HG02798 (cell line): ENCODE data around the gene MBOAT7.
A peak's percentile ranks its signal among the peaks of the same experiment; 100 is the strongest.
"Not testable (repeated sequence)": the region's sequence is repeated elsewhere in the genome, so short reads cannot be mapped to it uniquely, and the experiment has no call there.

Experiments used
- ATAC-seq: cut with Tn5 transposase; IDR thresholded peaks from one replicate; pipeline ENCODE4 v1.9.1; 2021; ENCODE audit warnings: mild to moderate bottlenecking; ENCODE audit not compliant: unreplicated experiment, poor library complexity

MBOAT7 gene

GRCh38 chr19:54190503-54191010 is 1.2 kb upstream of the MBOAT7 start:
- ATAC-seq: peak; percentile 54

- ATAC-seq: peak; percentile 54
Measured at GRCh38 chr19:54189735-54190502, 539 bp upstream of the MBOAT7 start.

GRCh38 chr19:54188215-54188871 is 1.0 kb downstream of the MBOAT7 start:
- no peak for ATAC-seq

GRCh38 chr19:54186934-54187381 is 2.4 kb downstream of the MBOAT7 start:
- no peak for ATAC-seq

GRCh38 chr19:54186351-54186750 is 3.0 kb downstream of the MBOAT7 start:
- ATAC-seq: no peak

DNA sequence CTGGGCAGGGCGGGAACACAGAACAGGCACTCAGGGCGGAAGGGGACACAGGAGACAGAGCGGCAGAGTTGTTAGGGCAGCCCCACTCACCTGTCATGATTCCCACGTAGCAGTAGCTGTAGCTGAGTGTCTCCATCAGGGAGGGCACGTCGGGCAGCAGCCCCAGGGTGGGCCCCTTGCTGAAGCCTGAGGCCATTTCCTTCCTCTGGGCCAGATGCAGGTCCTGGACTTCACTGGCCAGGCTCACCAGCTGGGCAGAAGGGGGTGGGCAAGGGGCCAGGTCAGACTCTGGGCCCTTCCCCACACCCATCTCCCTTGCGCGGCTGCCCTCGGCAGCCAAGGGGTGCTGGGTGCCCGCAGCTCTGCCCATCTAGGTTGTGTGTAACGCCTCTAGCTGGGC is 5.9 kb downstream of the MBOAT7 start:
- ATAC-seq: no peak

DNA sequence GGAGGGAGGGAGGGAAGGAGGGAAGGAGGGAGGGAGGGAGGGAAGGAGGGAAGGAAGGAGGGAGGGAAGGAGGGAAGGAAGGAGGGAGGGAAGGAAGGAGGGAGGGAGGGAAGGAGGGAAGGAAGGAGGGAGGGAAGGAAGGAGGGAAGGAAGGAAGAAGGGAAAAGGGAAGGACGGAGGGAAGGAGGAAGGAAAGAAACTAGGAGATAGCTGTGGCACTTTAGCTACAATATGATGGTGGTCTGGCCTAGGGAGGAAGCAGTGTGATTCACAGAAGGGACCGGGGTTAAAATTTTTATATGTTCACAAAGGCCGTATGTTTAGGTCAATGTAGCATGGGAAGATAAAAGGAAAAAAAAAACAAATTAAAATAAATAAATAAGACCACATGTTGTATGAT is 7.5 kb downstream of the MBOAT7 start:
- ATAC-seq: not testable (repeated sequence)

- ATAC-seq: no peak
Measured at GRCh38 chr19:54180691-54181091, 8.7 kb downstream of the MBOAT7 start.

- no peak for ATAC-seq
Measured at GRCh38 chr19:54179921-54180461, 9.4 kb downstream of the MBOAT7 start.

- no peak for ATAC-seq
Measured at GRCh38 chr19:54179262-54179852, 10.0 kb downstream of the MBOAT7 start.

GRCh38 chr19:54178581-54179261 is 10.7 kb downstream of the MBOAT7 start:
- ATAC-seq: no peak

DNA sequence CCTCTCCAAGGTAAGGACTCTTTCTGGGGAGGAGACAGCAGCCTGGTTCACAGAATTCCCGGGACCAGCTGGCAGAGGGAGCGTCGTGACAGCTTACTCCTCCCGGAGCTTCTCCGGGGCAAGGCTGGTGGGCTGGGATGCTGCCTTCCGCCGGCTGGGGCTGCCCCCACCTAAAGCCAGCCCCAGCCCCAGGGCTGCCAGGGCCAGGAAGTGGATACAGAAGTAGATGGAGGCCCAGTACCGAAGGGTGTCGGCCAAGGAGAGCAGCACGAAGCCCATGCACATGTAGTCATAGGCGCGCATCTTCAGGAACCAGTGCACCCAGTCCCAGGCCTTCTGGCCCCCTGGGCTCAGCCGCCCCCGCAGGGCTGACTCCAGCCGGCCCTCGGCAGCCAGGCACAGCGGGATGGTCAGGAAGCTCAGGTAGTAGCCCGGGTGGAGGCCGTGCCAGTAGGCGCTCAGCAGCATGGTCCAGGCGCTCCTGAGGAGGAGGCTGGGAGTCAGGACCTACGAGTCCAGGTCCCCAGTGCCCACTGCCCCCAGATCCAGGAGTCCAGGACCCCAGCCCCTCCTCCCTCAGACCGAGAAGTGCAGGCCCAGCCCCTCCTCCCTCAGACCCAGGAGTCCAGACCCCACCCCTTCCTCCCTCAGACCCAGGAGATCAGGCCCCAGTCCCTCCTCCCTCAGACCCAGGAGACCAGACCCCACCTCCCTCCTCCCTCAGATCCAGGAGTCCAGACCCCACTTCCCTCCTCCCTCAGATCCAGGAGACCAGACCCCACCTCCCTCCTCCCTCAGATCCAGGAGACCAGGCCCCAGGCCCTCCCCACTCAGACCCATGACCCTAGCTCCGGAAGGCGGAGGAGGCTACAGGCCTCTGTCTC is 15.2 kb downstream of the MBOAT7 start:
- ATAC-seq: no peak

DNA sequence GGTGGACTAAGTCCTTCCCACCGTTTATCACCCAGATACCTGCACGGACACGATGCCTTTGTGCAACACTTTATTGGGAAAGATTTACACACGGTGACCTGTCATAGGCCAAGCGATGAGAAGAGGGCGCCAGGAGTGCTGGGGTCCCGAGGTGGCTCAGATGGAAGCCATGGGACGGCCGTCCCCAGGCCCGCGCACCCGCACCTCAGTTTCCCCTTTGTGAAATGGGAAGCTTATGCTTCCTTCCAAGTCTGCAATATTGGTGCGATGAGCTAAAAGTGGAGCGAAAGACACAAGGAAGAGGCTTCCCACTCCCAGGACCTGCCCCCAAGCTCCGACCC is 16.1 kb downstream of the MBOAT7 start:
- ATAC-seq: no peak

DNA sequence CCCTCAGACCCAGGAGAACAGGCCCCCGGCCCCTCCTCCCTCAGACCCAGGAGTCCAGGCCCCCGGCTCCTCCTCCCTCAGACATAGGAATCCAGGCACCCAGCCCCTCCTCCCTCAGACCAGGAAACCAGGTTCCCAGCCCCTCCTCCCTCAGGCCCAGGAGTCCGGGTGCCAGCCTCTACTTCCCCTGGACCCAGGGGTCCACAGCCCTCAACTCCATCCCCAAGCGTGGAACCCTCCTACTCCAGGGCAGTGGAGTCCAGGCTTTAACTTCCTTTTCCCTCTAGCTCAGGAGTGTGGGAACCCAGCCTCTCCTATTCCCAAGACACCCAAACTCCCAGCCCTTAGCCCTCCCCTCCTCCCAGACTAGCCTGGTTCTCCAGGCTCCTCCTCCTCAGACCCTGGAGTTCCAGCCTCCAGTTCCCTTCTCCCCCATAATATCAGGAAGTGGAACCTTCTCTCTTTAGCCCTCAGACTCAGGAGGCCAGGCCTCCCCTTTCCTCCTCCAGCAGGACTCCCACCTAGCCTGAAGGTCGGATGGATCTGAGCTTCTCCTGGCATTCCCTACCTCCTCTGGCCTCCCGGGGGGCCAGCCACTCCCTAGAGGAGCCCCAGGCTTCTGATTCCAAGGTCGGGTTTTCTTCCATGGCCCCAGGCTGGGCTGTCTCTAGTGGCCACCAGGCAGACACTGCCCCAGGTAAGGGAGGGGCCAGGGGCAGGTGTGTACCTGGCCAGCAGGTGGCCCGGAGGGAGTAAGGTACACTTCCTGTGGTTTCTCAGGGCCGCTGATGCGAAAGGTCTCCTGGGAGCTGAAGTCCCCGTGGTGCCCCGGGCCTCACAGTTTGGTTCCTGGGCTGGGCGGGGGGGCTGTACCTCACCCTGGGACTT is 16.7 kb downstream of the MBOAT7 start, which contains the start of gene TMC4:
Gene TMC4 (minus strand): TSS at position 690 of the 888 bp plus-strand sequence. CDS start 43 bp downstream, at position 647.
- ATAC-seq: no peak

DNA sequence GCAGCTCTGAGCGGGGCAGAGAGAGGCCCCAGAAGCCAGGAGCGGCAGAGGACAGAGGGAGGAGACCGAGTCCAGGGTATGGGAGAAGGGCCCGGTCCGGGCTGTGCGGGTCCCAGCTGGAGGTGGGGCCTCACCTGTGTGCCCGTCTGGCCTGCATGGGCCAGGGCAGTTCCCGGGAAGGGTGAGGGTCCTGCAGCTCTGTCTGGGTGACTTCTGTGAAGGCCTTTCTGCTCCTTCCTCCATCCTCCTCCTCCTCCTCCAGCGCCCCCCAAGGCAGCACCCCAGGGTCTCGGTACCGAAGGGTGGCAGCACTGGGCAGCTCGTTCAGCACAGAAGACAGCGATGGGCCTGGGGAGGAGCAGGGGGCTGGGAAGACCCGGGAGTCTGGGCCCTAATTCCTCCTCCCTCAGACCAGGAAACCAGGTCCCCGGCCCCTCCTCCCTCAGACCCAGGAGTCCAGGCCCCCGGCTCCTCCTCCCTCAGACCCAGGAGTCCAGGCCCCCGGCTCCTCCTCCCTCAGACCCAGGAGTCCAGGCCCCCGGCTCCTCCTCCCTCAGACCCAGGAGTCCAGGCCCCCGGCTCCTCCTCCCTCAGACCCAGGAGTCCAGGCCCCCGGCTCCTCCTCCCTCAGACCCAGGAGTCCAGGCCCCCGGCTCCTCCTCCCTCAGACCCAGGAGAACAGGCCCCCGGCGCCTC is 17.5 kb downstream of the MBOAT7 start:
- ATAC-seq: not testable (repeated sequence)

DNA sequence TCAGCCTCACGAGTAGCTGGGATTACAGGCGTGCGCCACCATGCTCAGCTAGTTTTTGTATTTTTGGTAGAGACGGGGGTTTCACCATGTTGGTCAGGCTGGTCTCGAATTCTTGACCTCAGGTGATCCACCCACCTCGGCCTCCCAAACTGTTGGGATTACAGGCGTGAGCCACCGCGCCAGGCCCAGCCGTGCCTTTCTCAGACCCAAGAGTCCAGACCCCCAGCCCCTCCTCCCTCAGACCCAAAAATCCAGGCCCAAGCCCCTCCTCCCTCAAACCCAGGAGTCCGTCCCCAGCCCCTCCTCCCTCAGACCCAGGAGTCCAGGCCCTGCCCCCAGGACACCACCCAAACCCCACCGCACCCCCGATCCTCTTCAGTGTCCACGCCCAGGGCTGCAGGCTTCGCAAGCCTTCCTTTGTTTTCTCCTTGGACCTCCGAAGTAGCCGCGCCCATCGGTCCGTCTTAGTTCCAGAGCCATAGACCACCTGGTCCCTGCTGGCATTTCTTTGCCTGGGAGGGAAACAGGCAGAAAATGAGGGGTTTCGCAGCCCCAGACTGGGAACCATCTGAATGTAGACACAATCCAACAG is 20.1 kb downstream of the MBOAT7 start:
- ATAC-seq: no peak

DNA sequence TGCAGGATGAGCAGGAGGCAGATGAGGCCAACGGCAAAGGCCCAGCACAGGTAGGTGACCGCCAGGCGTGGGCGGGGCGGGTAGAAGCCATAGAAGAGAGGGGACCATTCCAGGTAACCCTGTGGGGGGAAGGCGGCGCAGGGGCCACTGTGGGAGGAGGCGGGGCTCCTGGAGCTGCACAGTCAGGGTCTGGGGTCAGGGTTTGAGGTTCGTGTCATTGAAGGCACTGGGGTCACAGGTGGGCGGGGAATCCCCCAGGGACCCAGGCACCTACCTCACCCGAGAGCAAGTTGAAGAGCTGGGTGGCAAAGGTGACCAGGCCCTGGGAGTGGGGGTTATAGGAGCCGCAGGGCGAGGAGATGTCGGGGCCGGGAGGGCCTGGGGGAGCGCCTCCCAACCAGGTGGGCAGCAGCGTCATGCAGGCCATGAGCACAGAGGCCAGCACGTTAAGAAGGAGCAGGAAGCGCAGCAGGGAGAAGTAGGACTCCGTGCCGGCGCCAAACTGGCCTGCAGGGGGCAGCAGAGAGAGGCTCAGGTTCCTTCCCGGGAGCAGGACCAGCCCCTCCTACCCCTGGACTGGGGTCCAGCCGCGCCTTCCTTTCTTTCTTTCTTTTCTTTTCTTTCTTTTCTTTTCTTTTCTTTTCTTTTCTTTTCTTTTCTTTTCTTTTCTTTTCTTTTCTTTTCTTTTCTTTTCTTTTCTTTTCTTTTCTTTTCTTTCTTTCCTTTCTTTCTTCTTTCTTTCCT is 21.0 kb downstream of the MBOAT7 start:
- ATAC-seq: peak; percentile 69
